Measurements from ENCODE around the gene KRTAP3-2. TPM values are rescaled to one million over a fixed set of nuclear protein-coding genes. Genes with fewer than 3 reads are reported as not detected.

Gene KRTAP3-2
- total and polyA plus RNA-seq, 2 donors (not counting 1 experiment from before 2014, with no cell fraction given): not detected

DNA sequence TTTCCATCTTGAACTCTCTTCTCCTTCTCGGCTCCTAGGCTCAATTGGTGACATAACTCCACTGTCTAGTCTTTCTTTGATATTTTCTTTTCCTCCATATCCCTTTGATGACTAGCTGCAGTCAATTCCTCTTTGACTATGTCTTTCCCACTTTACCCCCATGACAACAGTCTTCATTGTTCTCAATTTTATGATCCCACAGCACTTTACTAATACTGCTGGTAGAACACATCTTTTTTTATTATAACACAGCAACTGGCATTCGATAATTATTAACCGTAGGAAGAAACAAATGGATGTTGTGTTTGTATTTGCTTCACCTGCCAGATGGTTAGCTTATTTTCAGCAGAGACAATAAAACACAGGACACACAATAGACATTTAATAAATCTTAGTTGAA, 7.0 kb downstream of the KRTAP3-2 start:
- Histone ChIP-seq H3K9me3 (ENCODE audit: control extremely low read depth in 1 of 3, control insufficient read depth in 2 of 3, insufficient read depth in 1 of 3, low read length in 2 of 3) (no peaks in the 10 kb centered on the region), H4K20me1 (ENCODE audit: control insufficient read depth, insufficient read depth, low read length, poor library complexity, severe bottlenecking) (no peaks in the 10 kb centered on the region), H3K4me2 (replicated peaks; ENCODE audit: low read depth, low read length, poor library complexity, severe bottlenecking) (no peak overlapping the region), H3K79me2 (ENCODE audit: control insufficient read depth, insufficient read depth, low read length) (no peaks in the 10 kb centered on the region), H3K9ac (ENCODE audit: low read length) (no peak overlapping the region), H2AFZ (ENCODE audit: insufficient read depth, low read depth, low read length, poor library complexity, severe bottlenecking) (no peak overlapping the region), H3K4me3 (ENCODE audit: control extremely low read depth in 1 of 5, extremely low read depth in 1 of 5, insufficient read depth in 1 of 5, low read depth in 2 of 5, low read length in 4 of 5) (no peak overlapping the region), H3K27ac (ENCODE audit: low read length in 2 of 2) (no peak overlapping the region), H3K27me3 (replicated peaks in 1 of 4; ENCODE audit: control extremely low read depth in 1 of 4, control insufficient read depth in 3 of 4, insufficient read depth in 4 of 4, low read length in 3 of 4) (peaks cover 0 to 9% (median 5%) of the 10 kb centered on the region in 4 experiments), H3K36me3 (replicated peaks in 1 of 2; ENCODE audit: control extremely low read depth in 1 of 2, control insufficient read depth in 1 of 2, extremely low read depth in 1 of 2, insufficient read depth in 2 of 2, low read length in 1 of 2) (no peaks in the 10 kb centered on the region), H3K4me1 (ENCODE audit: control insufficient read depth in 2 of 2, insufficient read depth in 2 of 2, low read length in 2 of 2) (no peaks in the 10 kb centered on the region)
- POLR2A ChIA-PET: no interaction called here
- Mint-ChIP-seq H3K4me1 (no peaks in the 10 kb centered on the region), H3K27ac (no peak overlapping the region), H3K4me3 (no peak overlapping the region), H3K27me3 (peaks cover 53% of the 10 kb centered on the region), H3K9me3 (ENCODE audit: insufficient read depth) (no peaks in the 10 kb centered on the region)
- intact Hi-C loops (cut with micrococcal nuclease): no loop called here
- TF ChIP-seq, protein P1, sequence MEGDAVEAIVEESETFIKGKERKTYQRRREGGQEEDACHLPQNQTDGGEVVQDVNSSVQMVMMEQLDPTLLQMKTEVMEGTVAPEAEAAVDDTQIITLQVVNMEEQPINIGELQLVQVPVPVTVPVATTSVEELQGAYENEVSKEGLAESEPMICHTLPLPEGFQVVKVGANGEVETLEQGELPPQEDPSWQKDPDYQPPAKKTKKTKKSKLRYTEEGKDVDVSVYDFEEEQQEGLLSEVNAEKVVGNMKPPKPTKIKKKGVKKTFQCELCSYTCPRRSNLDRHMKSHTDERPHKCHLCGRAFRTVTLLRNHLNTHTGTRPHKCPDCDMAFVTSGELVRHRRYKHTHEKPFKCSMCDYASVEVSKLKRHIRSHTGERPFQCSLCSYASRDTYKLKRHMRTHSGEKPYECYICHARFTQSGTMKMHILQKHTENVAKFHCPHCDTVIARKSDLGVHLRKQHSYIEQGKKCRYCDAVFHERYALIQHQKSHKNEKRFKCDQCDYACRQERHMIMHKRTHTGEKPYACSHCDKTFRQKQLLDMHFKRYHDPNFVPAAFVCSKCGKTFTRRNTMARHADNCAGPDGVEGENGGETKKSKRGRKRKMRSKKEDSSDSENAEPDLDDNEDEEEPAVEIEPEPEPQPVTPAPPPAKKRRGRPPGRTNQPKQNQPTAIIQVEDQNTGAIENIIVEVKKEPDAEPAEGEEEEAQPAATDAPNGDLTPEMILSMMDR (IDR thresholded peaks at IDR 0.05): no peak
- no peak for TF ChIP-seq EZH2 (IDR thresholded peaks at IDR 0.05; ENCODE audit: borderline replicate concordance, insufficient read depth, low read depth, low read length, poor library complexity, severe bottlenecking)
- 100% methylated on average over 1 of the region's 3 CpGs for WGBS (ENCODE audit: insufficient coverage)
- no peak for DNase-seq
- no peak for ATAC-seq (ENCODE audit: low read depth)
- CTCF ChIA-PET: no interaction called here

DNA sequence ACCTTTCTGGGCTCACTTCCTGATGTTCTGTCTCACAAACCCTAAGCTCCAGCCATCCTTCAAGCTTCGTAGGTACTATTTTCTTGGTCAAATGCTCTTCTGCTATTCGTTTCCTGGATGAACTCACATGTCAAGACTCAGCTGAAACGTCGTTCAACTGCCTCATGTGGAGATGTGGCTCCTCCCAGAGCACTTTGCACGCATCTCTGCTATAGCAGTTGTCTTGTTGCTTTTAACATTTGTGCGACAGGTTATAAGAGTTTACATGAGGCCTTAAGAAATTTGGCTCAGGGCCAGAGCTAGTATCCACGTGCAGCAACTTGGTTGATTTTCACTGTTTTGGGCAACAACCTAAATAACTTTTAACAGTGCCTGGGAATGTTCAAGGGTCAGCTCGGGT, 12.8 kb downstream of the KRTAP3-2 start:
- H3K4me1 Mint-ChIP-seq: no peaks in the 10 kb centered on the region
- H3K4me3 Mint-ChIP-seq: no peak overlapping the region
- H4K20me1 ChIP-seq (ENCODE audit: control insufficient read depth, insufficient read depth, low read length, poor library complexity, severe bottlenecking): no peaks in the 10 kb centered on the region
- no peak overlapping the region for H3K27ac ChIP-seq (ENCODE audit: low read length in 2 of 2)
- no peak overlapping the region for H2AFZ ChIP-seq (ENCODE audit: insufficient read depth, low read depth, low read length, poor library complexity, severe bottlenecking)
- H3K4me3 ChIP-seq (ENCODE audit: control extremely low read depth in 1 of 5, extremely low read depth in 1 of 5, insufficient read depth in 1 of 5, low read depth in 2 of 5, low read length in 4 of 5): no peak overlapping the region
- TF ChIP-seq EZH2 (IDR thresholded peaks at IDR 0.05; ENCODE audit: borderline replicate concordance, insufficient read depth, low read depth, low read length, poor library complexity, severe bottlenecking): no peak
- TF ChIP-seq, protein P1 (IDR thresholded peaks at IDR 0.05): no peak
- intact Hi-C loops (cut with micrococcal nuclease): no loop called here
- H3K9ac ChIP-seq (ENCODE audit: low read length): no peak overlapping the region
- H3K27me3 Mint-ChIP-seq: peaks cover 45% of the 10 kb centered on the region
- H3K27ac Mint-ChIP-seq: no peak overlapping the region
- no peaks in the 10 kb centered on the region for H3K79me2 ChIP-seq (ENCODE audit: control insufficient read depth, insufficient read depth, low read length)
- no peaks in the 10 kb centered on the region for H3K4me1 ChIP-seq (ENCODE audit: control insufficient read depth in 2 of 2, insufficient read depth in 2 of 2, low read length in 2 of 2)
- 86% methylated on average over 7 of the region's 8 CpGs for WGBS (ENCODE audit: insufficient coverage)
- DNase-seq (no peak), ATAC-seq (ENCODE audit: low read depth) (no peak)
- POLR2A ChIA-PET: no interaction called here
- CTCF ChIA-PET: no interaction called here
- H3K9me3 ChIP-seq (ENCODE audit: control extremely low read depth in 1 of 3, control insufficient read depth in 2 of 3, insufficient read depth in 1 of 3, low read length in 2 of 3): peaks cover 0 to 3% (median 0%) of the 10 kb centered on the region in 3 donors
- no peak overlapping the region for H3K4me2 ChIP-seq (replicated peaks; ENCODE audit: low read depth, low read length, poor library complexity, severe bottlenecking)
- peaks cover 0 to 14% (median 6%) of the 10 kb centered on the region in 4 experiments for H3K27me3 ChIP-seq (replicated peaks in 1 of 4; ENCODE audit: control extremely low read depth in 1 of 4, control insufficient read depth in 3 of 4, insufficient read depth in 4 of 4, low read length in 3 of 4)
- H3K9me3 Mint-ChIP-seq (ENCODE audit: insufficient read depth): no peaks in the 10 kb centered on the region
- H3K36me3 ChIP-seq (replicated peaks in 1 of 2; ENCODE audit: control extremely low read depth in 1 of 2, control insufficient read depth in 1 of 2, extremely low read depth in 1 of 2, insufficient read depth in 2 of 2, low read length in 1 of 2): no peaks in the 10 kb centered on the region

Measured in B cell (primary cell).